HS-27A (cell line): ENCODE results near the gene MFSD2B.
"Not testable (repeated sequence)": the region's sequence is repeated elsewhere in the genome, so short reads cannot be mapped to it uniquely, and the experiment has no call there.

Experiments
- DNase-seq: peaks from one replicate; pipeline ENCODE4 v3.0.0-alpha.2; 2012; ENCODE audit warnings: low read depth, missing footprints

Gene MFSD2B

DNA sequence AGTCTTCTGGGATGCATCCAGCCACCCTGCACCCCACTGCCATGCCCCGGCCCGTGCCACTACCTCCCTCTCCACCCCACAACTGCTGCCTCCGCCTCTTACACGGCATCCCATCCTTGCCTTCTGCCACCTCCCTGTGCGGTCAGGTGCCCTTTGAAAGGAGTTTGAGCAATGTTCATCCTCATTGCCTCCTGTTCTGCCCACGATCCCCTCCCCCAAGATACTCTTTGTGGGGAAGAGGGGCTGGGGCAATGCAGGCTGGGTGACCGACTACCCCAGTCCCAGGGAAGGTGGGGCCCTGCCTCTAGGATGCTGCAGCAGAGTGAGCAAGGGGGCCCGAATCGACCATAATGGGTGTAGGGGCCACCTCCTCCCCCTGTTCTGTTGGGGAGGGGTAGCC is 8.4 kb downstream of the MFSD2B start:
- no peak for DNase-seq

DNA sequence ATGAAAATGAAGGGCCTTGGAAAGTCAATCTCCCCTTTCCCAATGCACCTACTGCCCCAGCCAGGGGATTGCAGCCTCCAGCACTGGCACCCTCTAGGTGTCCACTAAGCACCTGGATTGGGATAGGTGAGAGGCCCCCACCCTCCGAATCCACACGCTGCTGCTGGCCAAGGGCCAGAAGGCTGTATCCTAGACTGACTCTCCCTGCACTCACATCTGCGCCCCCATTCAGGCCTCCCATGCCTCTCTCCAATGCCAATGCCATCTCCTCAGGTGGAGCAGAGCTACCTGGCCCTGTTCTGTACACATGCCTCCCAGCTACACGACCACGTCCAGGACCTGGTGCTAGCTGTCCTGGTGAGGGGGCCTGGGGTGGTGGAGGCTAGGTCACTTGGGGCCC is 9.8 kb downstream of the MFSD2B start:
- DNase-seq = no peak

DNA sequence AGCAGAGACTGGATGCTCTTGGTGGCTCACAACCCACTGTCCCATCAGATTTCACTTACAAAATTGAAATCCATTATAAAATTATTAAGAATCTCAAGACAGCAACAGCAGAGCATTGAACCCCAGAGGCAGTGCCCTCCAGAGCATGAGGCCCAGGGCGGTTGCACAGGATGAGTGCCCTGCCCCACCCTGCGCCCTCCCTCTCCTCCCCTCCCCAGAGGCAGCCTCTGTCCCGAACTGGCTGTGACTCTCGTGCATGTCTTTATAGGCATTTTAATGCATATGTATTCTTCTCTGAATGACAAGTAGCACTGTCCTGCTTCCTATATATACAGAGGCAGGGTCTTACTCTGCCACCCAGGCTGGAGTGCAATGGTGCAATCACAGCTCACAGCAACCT is 10.4 kb downstream of the MFSD2B start:
- DNase-seq = no peak

DNA sequence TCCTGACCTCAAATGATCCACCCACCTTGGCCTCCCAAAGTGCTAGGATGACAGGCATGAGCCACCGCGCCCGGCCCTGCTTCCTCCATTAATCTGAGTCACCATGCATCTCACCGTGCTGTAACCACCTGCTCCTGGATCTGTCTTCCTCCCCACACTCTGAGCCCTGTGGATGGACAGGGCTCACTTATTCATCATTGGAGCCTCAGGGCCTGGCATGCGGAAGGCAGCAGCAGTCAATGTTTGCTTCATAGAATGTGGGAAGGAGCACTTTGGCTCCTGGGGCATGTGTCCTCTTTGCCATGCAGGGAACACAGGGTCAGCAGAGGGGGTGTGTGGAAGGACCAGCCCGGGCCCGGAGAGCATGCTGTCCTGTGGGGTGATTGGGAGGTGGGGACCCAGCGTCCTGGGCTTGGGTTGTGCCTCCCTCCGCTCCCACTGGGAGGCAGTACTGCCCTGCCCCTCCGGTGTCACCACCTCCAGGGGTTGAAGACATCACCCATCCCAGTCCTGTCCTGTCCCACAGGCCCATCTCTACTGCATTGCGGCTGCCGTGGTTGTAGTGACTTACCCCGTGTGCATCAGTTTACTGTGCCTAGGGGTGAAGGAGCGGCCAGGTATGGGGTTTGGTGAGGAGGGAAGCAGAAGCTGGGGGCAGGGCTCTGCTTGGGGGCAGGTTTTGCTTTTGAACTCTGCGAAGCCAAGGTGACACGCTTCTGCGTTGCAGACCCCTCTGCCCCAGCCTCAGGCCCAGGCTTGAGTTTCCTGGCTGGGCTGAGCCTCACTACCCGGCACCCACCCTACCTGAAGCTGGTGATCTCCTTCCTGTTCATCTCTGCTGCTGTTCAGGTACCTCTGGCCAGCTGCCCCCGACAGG is 11.5 kb downstream of the MFSD2B start:
- no peak for DNase-seq

- DNase-seq = no peak
These were observed 12.6 kb downstream of the MFSD2B start for GRCh38 chr2:24022324-24022974.

DNA sequence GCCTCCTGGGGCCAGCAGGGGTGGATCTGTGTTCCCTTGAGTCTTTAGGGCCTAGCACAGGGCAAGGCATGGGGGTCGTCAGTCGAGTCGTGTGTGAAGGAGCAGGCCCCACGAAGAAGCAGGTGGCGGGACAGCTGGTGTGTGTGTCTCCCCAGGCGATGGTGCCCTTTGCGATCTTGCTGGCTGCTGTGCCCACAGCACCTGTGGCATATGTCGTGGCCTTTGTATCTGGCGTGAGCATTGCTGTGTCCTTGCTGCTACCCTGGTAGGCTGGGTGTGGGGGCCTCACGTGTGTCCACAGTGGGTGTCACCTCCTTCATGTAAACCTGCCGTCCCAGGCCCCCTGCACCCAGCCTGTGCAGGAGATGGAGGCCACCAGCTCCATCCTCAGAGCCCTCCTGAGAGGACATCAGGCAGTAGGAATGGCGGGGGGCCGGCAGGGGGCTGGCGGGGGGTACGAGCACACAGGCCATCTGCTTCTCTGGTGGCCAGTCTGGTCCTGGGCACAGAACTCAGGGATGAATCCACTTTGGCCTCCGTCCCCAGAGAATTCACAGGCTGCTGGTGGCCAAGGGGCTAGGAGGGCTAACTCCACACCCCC is 13.2 kb downstream of the MFSD2B start:
- no peak for DNase-seq

DNA sequence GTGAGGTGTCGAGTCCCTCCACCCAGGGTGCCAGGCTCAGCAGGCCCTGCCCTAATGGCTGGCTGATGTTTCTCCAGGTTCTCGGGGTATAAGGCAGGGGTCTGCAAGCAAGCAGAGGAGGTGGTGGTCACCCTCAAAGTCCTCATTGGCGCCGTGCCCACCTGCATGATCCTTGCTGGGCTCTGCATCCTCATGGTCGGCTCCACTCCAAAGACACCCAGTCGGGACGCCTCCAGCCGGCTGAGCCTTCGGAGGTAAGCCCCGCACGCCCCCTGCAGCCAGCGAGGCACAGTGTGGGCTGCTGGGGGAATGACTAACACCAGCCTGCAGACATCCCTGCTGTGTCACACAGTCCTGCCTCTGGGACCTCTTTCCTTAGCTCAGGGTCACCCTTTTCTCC is 14.1 kb downstream of the MFSD2B start:
- no peak for DNase-seq

DNA sequence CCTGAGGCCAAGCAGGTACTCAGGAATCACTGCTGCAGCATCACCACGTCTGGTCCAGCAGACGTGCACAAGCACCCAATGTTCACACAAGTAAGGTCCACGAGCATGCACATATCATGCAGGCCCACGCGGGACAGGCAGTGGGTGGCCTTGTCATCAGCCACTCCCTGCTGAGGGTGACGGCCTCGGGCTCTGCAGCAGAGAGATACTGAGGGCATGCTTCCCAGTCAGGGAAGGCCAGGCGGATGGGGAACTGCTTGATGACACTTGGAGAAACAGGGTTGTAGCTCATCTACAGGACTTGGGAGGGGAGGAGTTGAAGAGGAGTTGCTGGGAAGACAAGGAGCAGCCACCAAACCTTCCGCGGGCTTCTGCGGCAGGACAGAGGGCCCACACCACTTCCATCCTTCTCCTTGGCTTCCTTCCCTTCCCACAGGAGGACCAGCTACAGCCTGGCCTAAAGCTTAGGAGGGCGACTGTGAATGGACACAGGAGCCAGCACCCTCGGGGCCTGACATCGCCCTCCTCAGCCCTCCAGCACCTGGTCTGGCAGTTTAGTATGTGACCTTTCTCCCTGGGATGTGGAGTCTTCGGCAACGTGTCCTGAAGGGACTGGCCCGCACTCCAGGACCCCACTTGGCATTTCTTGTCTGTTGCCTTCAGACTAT is 15.2 kb downstream of the MFSD2B start:
- DNase-seq = no peak

DNA sequence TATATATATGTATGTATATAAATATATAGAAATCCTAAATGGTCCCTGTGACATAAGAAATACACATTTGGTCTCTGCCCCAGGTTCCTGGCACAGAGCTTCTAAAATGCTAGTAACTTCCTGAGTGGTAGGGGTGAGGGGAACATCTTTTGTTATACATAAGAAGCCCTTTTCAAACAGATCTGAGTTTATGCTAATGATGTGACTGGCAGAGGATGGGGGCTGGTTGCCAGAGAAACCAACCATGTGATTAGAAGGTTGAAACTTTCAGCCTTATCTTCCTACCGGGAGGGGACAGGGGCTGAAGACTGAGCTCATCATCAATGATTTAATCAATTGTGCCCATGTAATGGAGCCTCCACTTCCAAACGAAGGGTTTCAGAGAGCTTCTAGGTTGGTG is 16.3 kb downstream of the MFSD2B start:
- DNase-seq = no peak

DNA sequence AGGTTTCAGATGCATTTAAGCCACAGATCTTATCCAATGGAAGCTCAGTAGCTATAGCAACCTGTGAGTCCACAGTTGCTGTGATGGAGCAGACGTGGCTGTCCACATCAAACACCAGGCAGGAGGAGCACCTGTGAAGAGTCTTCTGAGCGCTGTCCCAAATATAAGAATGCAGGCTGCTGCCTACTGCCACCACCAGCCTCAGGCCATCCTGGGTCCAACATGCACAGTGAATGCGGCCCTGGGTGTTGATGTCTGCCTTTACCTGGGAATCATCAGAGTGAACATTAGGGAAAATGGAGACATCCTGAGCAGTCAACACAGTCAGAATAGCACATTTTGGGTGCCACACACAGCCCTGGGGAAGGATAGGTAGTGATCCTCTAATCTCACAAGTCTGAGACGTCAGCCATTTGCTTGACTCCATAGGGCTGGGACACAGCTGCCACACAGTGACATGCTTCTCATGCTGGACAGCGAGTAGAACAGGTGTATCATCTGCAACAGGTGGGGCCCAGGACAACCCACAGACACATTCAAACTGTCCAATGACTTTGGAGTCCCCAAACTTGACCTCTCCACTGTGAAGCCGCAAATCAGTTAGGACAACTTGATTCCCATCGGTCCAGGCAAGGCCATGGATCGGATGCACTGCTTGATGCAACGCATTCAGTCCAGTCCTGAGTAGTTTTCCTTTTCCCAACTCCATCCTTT is 29.1 kb downstream of the MFSD2B start:
- no peak for DNase-seq

GRCh38 chr2:24040511-24040910 is 30.6 kb downstream of the MFSD2B start:
- no peak for DNase-seq

DNA sequence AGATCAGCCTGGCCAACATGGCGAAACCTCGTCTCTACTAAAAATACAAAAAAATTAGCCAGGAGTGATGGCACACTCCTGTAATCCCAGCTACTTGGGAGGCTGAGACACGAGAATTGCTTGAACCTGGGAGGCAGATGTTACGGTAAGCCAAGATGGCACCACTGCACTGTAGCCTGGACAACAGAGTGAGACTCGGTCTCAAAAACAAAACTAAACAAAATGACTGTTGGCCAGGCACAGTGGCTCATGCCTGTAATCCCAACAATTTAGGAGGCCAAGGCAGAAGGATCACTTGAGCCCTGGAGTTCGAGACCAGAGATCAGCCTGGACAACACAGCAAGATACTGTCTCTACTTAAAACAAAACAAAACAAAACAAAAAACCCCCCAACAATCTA is 33.2 kb downstream of the MFSD2B start:
- not testable (repeated sequence) for DNase-seq

DNA sequence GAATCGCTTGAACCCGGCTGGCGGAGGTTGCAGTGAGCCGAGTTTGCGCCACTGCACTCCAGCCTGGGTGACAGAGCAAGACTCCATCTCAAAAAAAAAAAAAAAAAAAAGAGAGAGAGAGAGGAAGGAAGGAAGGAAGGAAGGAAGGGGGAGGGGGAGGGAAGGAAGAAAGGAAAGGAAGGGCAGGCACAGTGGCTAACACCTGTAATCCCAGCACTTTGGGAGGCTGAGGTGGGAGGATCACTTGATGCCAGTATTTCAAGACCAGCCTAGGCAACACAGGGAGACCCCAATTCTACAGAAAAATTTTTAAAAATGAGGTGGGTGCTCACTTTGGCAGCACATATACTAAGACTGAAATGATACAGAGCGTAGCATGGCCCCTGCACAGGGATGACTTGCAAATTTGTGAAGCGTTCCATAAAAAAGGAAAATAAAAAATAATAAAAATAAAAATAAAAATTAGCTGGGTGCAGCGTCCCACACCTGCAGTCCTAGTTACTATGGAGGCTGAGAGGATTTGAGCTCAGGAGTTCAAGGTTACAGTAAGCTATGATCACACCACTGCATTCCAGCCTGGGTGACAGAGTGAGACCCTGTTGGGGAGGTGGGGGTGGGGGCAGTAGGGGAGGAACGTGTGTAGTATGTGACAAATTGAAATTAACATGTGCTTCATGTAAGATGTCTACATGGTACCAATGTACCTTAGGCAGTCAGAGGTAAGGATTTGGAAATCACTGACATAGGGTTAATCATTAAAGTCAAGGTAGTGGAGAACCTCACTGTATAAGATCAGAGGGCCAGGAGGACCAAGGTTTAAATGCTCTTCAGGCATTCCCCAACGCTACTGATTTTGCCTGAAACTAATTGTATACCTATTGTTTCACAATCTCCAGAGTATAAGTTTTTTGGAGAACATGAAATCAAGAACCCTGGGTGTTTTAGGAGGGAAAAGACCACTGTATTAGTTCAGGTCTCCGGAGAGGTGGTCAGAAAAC is 35.9 kb downstream of the MFSD2B start:
- DNase-seq = no peak

GRCh38 chr2:24046599-24046929 is 36.7 kb downstream of the MFSD2B start:
- no peak for DNase-seq

- peak; percentile 93 for DNase-seq
These were observed 37.2 kb downstream of the MFSD2B start, which contains the start of gene WDCP for GRCh38 chr2:24046930-24047702. WDCP (minus strand) TSS chr2:24047391; CDS start chr2:24039494, 7,897 bp downstream.

- no peak for DNase-seq
These were observed 37.8 kb downstream of the MFSD2B start for GRCh38 chr2:24047703-24048033.

- DNase-seq = no peak
These were observed 39.0 kb downstream of the MFSD2B start for GRCh38 chr2:24048769-24049484.

GRCh38 chr2:24049485-24050021 is 39.7 kb downstream of the MFSD2B start, which contains the start of gene FKBP1B:
FKBP1B (plus strand) TSS chr2:24049741; CDS start chr2:24049850, 109 bp downstream.
- no peak for DNase-seq
